Measurements from ENCODE around the gene DCAF8.
"Not testable (repeated sequence)": the region's sequence is repeated elsewhere in the genome, so short reads cannot be mapped to it uniquely, and the experiment has no call there.

Gene DCAF8

DNA sequence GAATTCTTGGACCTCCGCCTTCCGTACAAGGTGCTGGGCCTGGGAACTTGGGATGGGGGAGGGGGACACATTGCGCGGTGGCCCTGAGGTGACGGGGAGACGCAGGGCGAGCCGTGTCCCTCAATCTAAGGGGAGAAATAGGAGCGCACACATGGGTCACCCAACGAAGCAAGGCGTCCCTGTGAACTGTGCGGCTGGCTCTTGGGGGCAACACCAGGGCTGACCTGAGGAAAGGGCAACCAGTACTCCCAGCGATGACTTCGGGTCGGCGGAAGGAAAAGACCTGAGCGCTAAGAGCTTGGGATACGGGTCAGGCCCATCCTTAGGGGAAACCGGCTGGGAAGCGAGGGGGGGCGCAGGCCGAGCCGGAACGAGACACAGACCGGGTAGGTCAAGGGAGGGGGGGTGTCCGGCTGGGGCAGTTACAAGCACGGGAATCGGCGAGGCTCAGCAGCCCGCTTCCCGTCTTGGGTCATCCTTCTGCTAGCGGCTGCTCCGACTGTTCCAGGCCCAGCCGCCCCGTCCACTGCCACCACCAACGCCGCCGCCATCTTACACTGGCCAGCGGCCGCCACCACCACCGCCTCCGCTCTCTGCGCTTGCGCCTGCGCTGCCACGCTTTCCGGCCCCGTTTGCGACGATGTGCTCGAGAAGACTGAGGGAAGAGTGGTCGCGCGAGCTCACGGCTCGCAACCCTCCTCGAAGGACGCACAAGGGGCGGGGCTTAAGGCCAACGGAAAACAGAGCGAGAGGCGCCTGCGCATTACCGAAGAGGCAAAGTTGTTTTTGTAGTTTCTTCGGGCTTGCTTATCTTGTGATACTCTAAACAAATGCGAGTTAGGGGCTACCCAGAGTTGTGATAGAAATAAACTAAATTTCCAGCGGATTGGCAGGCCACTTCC, at the start of gene DCAF8:
Gene DCAF8, minus strand, starts transcription at position 657 of the 902 bp plus-strand sequence. CDS start 18,541 bp downstream, outside the sequence.
- H3K4me3 ChIP-seq (ENCODE audit: low read depth, low read length): peak within 1 kb of the TSS; percentile 99

DNA sequence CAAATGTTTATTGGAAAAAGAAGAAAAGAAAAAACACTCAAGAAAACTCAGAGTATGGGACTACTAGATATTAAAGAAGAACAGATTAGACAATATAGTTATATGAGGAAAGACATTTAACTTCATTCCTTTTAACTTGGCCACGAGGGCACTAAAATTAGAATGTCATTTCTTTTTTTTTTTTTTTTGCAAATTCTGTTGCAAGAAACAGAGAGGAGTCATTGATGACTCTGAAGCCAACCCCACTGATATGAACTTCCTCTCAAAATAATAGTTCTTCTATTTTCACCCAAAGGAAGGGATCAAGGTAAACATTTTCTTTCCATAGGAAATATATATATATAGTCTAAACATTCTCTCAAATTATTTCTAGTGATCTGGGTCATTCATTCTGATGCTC, 47.2 kb upstream of the DCAF8 start:
- no peak overlapping the region for H3K4me3 ChIP-seq (ENCODE audit: low read depth, low read length)

GRCh38 chr1:160309185-160309557, 46.8 kb upstream of the DCAF8 start:
- no peak overlapping the region for H3K4me3 ChIP-seq (ENCODE audit: low read depth, low read length)

DNA sequence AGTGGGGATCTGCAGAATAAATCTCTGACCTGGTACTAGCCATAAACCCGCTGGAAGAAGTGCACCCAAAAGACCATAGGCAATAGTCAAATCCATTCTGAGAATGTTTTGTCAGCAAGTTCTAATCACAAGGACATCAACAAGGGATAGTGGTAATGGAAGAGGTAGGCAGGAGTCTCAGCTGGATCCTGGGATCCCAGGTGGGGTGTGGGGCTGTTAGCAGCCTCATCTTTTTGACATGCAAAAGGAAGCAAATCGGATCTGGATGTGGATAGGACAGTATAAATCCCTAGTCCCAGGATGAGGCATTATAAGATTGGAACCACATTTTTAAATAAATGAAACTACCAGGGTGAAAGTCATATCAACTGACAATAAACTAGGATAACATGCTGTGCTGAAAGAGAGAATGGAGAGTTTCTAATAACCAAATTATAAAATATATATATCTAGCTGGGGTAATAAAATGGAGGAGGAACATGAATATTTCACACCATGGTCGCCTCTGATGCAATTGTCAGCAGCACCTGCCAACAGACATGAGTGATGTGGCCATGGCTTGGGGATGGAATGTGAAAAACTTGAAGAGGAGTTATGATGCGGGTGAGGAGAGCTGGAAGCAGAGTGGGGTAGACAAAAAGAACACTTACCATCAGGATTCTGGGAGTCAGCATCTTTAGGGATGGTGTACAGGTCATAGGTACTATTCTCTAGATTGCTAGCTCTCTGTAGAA, 46.3 kb upstream of the DCAF8 start:
- no peak overlapping the region for H3K4me3 ChIP-seq (ENCODE audit: low read depth, low read length)

DNA sequence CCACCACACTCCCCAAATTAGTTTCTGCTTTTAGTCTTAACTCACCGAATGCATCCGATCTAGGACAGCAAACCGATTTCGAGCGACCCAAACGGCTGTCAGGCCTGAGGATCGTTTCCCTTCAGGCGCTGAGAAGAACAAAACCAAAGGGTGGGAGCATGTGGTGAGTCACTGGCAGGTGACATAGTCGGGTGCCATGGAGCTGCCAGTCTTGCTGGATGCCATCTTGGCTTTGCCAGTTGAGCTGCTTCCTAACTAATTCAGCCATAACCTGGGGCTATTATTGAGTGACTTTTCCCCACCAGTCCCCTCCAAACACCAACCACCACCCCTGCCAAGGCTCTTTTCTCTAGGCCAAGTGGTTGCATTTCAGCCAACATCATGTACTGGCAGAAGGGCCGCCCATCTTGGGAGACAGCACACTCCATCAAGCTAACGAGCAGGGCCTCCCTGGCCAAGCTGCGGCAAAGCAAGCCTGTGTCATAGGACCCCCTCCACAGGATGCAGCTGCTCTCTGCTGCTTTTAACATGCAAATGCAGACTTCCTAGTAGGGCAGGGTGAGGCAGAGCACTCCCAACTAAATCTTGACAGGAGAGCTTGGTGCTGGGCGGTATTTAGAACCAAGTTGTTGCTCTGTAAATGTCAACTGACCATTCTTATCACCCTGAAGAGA, 44.9 kb upstream of the DCAF8 start:
- H3K4me3 ChIP-seq (ENCODE audit: low read depth, low read length): no peak overlapping the region

DNA sequence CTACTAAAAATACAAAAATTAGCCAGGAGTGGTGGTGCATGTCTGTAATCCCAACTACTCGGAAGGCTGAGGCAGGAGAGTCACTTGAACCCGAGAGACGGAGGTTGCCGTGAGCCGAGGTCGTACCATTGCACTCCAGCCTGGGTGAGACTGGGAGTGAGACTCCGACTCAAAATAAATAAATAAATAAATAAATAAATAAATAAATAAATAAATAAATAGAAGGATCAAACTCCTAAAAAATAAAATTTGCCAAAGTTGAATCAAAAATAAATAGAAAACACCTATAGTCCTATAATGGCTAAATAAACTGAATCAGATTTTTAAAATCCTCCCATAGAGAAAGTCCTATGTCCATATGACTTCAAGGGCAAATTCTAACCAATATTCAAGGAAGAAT, 37.8 kb upstream of the DCAF8 start:
- H3K4me3 ChIP-seq (ENCODE audit: low read depth, low read length): no peak overlapping the region

DNA sequence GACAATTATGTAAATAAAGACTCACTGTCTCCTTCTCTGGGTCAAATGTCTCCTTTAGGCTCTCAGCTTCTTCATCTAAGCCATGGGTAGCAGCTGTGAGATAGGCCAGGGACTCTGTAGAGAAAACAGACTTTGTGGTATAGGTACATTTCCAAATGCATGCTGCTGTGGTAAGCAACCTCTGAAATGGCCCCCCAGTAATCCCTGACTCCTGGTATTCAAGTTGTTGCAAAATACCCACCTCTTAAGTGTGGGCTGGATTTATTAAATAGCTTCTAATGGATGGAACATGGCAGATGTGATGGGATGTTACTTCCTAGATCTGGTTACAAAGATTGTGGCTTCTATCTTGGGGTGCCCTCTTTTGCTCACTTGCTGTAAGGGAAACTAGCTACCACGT, 33.7 kb upstream of the DCAF8 start:
- H3K4me3 ChIP-seq (ENCODE audit: low read depth, low read length): no peak overlapping the region

DNA sequence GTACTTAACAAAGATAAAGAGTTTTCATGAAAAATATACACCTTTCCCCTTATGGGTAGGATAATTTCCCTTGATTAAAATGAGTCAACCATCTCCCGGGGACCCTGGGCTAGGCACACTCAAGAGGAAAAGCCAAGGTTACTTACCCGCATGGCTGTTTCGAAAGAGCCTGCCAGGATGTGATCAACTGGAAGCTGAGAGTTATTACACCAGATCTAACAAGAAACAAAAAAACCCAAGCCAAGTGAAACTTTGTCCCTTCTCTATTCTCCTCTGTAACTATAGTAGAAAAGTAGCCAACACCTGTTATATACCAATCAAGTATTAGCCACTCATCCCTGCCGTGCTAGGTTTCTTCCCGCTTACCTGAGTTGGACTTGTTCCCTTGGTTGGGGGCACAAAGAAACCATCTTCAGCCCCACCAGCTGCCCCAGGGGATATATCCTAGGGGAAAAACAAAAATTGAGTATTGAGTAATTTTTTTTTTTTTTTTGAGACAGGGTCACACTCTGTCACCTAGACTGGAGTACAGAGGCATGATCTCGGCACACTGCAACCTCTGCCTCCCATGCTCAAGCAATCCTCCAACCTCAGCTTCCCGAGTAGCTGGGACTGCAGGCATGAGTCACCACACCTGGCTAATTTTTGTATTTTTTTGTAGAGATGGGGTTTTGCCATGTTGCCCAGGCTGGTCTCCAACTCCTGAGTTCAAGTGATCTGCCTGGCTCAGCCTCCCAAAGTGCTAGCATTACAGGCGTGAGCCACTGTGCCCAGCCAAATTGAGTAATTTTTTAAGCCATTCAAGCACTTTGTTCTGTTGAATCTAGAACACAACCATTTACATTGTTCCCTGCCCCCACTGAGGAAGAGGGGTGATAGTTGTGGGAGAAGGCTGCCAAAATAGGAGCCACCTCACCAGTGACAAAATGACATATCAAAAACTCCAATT, 30.9 kb upstream of the DCAF8 start:
- no peak overlapping the region for H3K4me3 ChIP-seq (ENCODE audit: low read depth, low read length)

- H3K4me3 ChIP-seq (ENCODE audit: low read depth, low read length): no peak overlapping the region
These were observed 29.2 kb upstream of the DCAF8 start for GRCh38 chr1:160291248-160292220.

- not testable (repeated sequence) for H3K4me3 ChIP-seq (ENCODE audit: low read depth, low read length)
These were observed 25.4 kb upstream of the DCAF8 start for GRCh38 chr1:160287769-160288168.

DNA sequence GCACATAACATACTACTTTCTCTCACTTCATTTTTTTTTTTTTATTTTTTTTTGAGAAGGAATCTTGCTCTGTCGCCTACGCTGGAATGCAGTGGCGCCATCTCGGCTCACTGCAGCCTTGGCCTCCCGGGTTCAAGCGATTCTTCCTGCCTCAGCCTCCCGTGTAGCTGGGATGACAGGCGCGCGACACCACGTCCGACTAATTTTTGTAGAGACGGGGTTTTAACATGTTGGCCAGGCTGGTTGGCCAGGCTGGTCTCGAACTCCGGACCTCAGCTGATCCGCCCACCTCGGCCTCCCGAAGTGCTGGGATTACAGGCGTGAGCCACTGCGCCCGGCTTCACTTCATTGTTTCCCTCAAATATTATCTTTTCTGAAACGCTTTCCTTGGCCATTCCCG, 23.2 kb upstream of the DCAF8 start:
- H3K4me3 ChIP-seq (ENCODE audit: low read depth, low read length): peak overlapping the region; percentile 93

DNA sequence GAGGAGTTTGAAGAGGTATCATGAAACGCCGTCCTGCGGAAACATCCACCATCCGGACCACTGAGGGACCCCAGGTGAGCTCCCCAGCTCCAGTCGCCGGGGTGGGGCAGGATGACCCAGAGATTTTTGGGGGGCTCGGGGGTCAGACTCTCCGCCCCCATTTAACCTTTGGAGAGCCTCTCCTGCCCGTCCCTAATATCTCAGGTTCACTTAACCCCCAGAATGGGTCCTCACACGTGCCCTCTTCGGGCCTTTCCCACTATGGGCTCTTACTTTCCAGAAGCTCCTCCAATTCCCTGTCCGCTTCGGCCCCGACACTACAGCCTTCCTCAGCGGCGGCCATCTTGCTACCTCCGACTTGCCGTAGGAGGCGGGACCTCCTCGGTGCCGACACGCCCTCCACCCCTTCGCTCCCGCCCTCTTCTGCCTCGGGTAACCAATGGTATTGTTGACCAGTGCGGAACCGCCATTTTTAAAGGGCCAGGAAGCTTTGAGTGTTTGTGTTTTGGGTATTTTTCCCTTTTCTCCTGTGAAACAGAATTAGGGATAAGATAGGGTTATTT, 22.5 kb upstream of the DCAF8 start, which contains the start of gene PEX19:
Gene PEX19, minus strand, starts transcription at position 352 of the 563 bp plus-strand sequence. Its CDS starts 9 bp downstream, at position 343.
- H3K4me3 ChIP-seq (ENCODE audit: low read depth, low read length): peak within 1 kb of the TSS; percentile 93

GRCh38 chr1:160284220-160284781, 22.0 kb upstream of the DCAF8 start:
- peak overlapping the region; percentile 93 for H3K4me3 ChIP-seq (ENCODE audit: low read depth, low read length)

- no peak overlapping the region for H3K4me3 ChIP-seq (ENCODE audit: low read depth, low read length)
These were observed 20.5 kb upstream of the DCAF8 start for GRCh38 chr1:160282807-160283206.

- H3K4me3 ChIP-seq (ENCODE audit: low read depth, low read length): no peak overlapping the region
These were observed 15.6 kb upstream of the DCAF8 start for GRCh38 chr1:160277987-160278386.

GRCh38 chr1:160277330-160277729, 15.0 kb upstream of the DCAF8 start:
- H3K4me3 ChIP-seq (ENCODE audit: low read depth, low read length): no peak overlapping the region

GRCh38 chr1:160271025-160271424, 8.7 kb upstream of the DCAF8 start:
- H3K4me3 ChIP-seq (ENCODE audit: low read depth, low read length): no peak overlapping the region

- H3K4me3 ChIP-seq (ENCODE audit: low read depth, low read length): no peak overlapping the region
These were observed 5.1 kb upstream of the DCAF8 start for GRCh38 chr1:160267284-160267991.
